K562 (cell line): ENCODE results near the gene SLC34A3. TPM values are rescaled to one million over a fixed set of nuclear protein-coding genes. Genes with fewer than 3 reads are reported as not detected.

ENCODE experiments used
- CC2D1A ChIP-seq: fragments of 450-650 bp; IDR thresholded peaks from 2 replicates; pipeline ENCODE4 v1.6.1; 2017; ENCODE audit warnings: mild to moderate bottlenecking
- EP300 ChIP-seq: IDR thresholded peaks from 2 replicates; pipeline ENCODE4 v1.6.1; 2012; ENCODE audit warnings: low read length, improper control_type of control experiment
- MAFF ChIP-seq: IDR thresholded peaks from 2 replicates; pipeline ENCODE4 v1.6.1; 2012; ENCODE audit warnings: low read length, improper control_type of control experiment
- MAX ChIP-seq: sonication (generic); formaldehyde crosslinking; IDR thresholded peaks from 2 replicates; pipeline ENCODE4 v1.9.0; 2022; ENCODE audit warnings: mild to moderate bottlenecking, missing genetic modification reagents
- NR3C1 ChIP-seq: sonication (generic); formaldehyde crosslinking; IDR thresholded peaks from 2 replicates; pipeline ENCODE4 v1.8.1; 2022; ENCODE audit warnings: missing genetic modification reagents
- SMARCA5 ChIP-seq: fragments of 450-650 bp; IDR thresholded peaks from 2 replicates; pipeline ENCODE4 v1.6.1; 2016
- SPI1 ChIP-seq: IDR thresholded peaks from 2 replicates; pipeline ENCODE4 v1.6.1; 2011; ENCODE audit warnings: low read depth, low read length, control low read depth, borderline replicate concordance
- THRAP3 ChIP-seq: fragments of 450-650 bp; IDR thresholded peaks from 2 replicates; pipeline ENCODE4 v1.6.1; 2016; ENCODE audit warnings: mild to moderate bottlenecking, inconsistent platforms, borderline replicate concordance
- ZBTB1 ChIP-seq: sonication (generic); formaldehyde crosslinking; IDR thresholded peaks from 2 replicates; pipeline ENCODE4 v1.8.1; 2023; ENCODE audit warnings: missing genetic modification reagents, low read depth, mild to moderate bottlenecking, borderline replicate concordance
- polyA plus RNA-seq, 8 experiments: library from polyadenylated mRNA; depleted of rRNA in 4 of 8; stranded (reverse) in 5 of 8; unstranded in 3 of 8; fragments of >200 nt; fragmentation: Nextera tagmentation in 2 of 8; fragmentation: Illumina TruSeq in 1 of 8; extraction: Ambion mirVana in 2 of 8; extraction: Trizol in 1 of 8; gene quantifications; 2 replicates each; pipeline versions ENCODE4 v1.2.1 to v1.2.3, GENCODE V29; 2011 to 2014; ENCODE audit warnings: inconsistent platforms in 1 of 8, missing spikeins in 1 of 8
- total RNA-seq, 7 experiments: library from RNA; depleted of rRNA in 6 of 7; stranded (reverse); fragments of >200 nt in 6 of 7; fragmentation: Illumina TruSeq in 2 of 7; extraction: Trizol in 2 of 7; gene quantifications; 2 replicates each; pipeline versions ENCODE4 v1.2.1 to v1.2.3, GENCODE V29; 2011 to 2021; ENCODE audit warnings: low replicate concordance in 1 of 7
- TF ChIP-seq, protein P1 (sequence below), 2 experiments: fragments of 450-650 bp in 1 of 2; sonication (generic) in 1 of 2; formaldehyde crosslinking in 1 of 2; IDR thresholded peaks; 2 replicates each; pipeline versions ENCODE4 v1.7.1 to v1.9.0; 2016 to 2022; ENCODE audit warnings: inconsistent platforms in 1 of 2, mild to moderate bottlenecking in 1 of 2, missing genetic modification reagents in 1 of 2
- TF ChIP-seq, protein P2 (sequence below): fragments of 450-650 bp; IDR thresholded peaks from 2 replicates; pipeline ENCODE4 v1.6.1; 2017; ENCODE audit warnings: antibody characterized with exemption
- TF ChIP-seq, protein P3 (sequence below): fragments of 200-800 bp; sonication (Bioruptor generic); IDR thresholded peaks from 2 replicates; pipeline ENCODE4 v1.6.1; 2017; ENCODE audit warnings: missing genetic modification characterization, missing compliant biosample characterization
- TF ChIP-seq, protein P4 (sequence below): sonication (generic); formaldehyde crosslinking; IDR thresholded peaks from 2 replicates; pipeline ENCODE4 v1.9.0; 2022; ENCODE audit warnings: mild to moderate bottlenecking, missing genetic modification reagents

SLC34A3 gene
- total and polyA plus RNA-seq, 9 of the 15 experiments (the other 6 are each of a cell fraction or from before 2014, with no cell fraction given), result not detected

GRCh38 chr9:137268538-137269201 is 38.0 kb downstream of the SLC34A3 start (continued):
- TF ChIP-seq, protein P1, sequence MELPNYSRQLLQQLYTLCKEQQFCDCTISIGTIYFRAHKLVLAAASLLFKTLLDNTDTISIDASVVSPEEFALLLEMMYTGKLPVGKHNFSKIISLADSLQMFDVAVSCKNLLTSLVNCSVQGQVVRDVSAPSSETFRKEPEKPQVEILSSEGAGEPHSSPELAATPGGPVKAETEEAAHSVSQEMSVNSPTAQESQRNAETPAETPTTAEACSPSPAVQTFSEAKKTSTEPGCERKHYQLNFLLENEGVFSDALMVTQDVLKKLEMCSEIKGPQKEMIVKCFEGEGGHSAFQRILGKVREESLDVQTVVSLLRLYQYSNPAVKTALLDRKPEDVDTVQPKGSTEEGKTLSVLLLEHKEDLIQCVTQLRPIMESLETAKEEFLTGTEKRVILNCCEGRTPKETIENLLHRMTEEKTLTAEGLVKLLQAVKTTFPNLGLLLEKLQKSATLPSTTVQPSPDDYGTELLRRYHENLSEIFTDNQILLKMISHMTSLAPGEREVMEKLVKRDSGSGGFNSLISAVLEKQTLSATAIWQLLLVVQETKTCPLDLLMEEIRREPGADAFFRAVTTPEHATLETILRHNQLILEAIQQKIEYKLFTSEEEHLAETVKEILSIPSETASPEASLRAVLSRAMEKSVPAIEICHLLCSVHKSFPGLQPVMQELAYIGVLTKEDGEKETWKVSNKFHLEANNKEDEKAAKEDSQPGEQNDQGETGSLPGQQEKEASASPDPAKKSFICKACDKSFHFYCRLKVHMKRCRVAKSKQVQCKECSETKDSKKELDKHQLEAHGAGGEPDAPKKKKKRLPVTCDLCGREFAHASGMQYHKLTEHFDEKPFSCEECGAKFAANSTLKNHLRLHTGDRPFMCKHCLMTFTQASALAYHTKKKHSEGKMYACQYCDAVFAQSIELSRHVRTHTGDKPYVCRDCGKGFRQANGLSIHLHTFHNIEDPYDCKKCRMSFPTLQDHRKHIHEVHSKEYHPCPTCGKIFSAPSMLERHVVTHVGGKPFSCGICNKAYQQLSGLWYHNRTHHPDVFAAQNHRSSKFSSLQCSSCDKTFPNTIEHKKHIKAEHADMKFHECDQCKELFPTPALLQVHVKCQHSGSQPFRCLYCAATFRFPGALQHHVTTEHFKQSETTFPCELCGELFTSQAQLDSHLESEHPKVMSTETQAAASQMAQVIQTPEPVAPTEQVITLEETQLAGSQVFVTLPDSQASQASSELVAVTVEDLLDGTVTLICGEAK (IDR thresholded peaks at IDR 0.05), result peak; percentile 58
- TF ChIP-seq, protein P1 (CRISPR knock-in tag; IDR thresholded peaks at IDR 0.05), result no peak
- TF ChIP-seq, protein P2, sequence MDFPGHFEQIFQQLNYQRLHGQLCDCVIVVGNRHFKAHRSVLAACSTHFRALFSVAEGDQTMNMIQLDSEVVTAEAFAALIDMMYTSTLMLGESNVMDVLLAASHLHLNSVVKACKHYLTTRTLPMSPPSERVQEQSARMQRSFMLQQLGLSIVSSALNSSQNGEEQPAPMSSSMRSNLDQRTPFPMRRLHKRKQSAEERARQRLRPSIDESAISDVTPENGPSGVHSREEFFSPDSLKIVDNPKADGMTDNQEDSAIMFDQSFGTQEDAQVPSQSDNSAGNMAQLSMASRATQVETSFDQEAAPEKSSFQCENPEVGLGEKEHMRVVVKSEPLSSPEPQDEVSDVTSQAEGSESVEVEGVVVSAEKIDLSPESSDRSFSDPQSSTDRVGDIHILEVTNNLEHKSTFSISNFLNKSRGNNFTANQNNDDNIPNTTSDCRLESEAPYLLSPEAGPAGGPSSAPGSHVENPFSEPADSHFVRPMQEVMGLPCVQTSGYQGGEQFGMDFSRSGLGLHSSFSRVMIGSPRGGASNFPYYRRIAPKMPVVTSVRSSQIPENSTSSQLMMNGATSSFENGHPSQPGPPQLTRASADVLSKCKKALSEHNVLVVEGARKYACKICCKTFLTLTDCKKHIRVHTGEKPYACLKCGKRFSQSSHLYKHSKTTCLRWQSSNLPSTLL, result 0 out of 2 replicates have a peak, but pooled peaks have one; percentile 36
- peak; percentile 76 for TF ChIP-seq MAX (CRISPR knock-in tag)
- TF ChIP-seq, protein P3, sequence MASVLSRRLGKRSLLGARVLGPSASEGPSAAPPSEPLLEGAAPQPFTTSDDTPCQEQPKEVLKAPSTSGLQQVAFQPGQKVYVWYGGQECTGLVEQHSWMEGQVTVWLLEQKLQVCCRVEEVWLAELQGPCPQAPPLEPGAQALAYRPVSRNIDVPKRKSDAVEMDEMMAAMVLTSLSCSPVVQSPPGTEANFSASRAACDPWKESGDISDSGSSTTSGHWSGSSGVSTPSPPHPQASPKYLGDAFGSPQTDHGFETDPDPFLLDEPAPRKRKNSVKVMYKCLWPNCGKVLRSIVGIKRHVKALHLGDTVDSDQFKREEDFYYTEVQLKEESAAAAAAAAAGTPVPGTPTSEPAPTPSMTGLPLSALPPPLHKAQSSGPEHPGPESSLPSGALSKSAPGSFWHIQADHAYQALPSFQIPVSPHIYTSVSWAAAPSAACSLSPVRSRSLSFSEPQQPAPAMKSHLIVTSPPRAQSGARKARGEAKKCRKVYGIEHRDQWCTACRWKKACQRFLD (CRISPR knock-in tag), result peak; percentile 50; the same call in 1 of the 2 replicates
- TF ChIP-seq, protein P4, sequence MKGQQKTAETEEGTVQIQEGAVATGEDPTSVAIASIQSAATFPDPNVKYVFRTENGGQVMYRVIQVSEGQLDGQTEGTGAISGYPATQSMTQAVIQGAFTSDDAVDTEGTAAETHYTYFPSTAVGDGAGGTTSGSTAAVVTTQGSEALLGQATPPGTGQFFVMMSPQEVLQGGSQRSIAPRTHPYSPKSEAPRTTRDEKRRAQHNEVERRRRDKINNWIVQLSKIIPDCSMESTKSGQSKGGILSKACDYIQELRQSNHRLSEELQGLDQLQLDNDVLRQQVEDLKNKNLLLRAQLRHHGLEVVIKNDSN (CRISPR knock-in tag), result peak; percentile 47
- TF ChIP-seq NR3C1 (CRISPR knock-in tag), result no peak
- TF ChIP-seq SMARCA5, result peak; percentile 55; the same call in 1 of the 2 replicates
- peak; percentile 63; the same call in 1 of the 2 replicates for TF ChIP-seq THRAP3
- TF ChIP-seq SPI1, result peak; percentile 28; the same call in 1 of the 2 replicates
- TF ChIP-seq MAFF, result peak; percentile 91
- peak; percentile 43; the same call in 1 of the 2 replicates for TF ChIP-seq EP300
- 0 out of 2 replicates have a peak, but pooled peaks have one; percentile 51 for TF ChIP-seq CC2D1A
- 0 out of 2 replicates have a peak, but pooled peaks have one; percentile 12 for TF ChIP-seq ZBTB1 (CRISPR knock-in tag)
